ENCODE data around the gene GSX2.

- TF ChIP-seq POLR2A (IDR thresholded peaks at IDR 0.05; ENCODE audit: low read depth, low read length): no peak
- no peak for TF ChIP-seq POLR2AphosphoS5 (IDR thresholded peaks at IDR 0.05; ENCODE audit: low read depth, low read length)
- no peak for TF ChIP-seq SPI1 (IDR thresholded peaks at IDR 0.05; ENCODE audit: low read depth, low read length)
- no peak for TF ChIP-seq POU2F2 (IDR thresholded peaks at IDR 0.05; ENCODE audit: low read depth, low read length)
Measured at GRCh38 chr4:54096295-54096962, 3.5 kb upstream of the GSX2 start.
